SK-N-SH (cell line): ENCODE data around the gene NIPAL3. TPM values are rescaled to one million over a fixed set of nuclear protein-coding genes. Genes with fewer than 3 reads are reported as not detected.

Experiments used
- CTCF ChIA-PET: fragments of 300-600, 350-600 bp; formaldehyde crosslinking; extraction: SDS; loops from one replicate; lab custom pipeline; 2021; lab: Yijun Ruan, JAX
- POLR2A ChIA-PET: fragments of 350-600 bp; sonication (Branson Sonifier 250); formaldehyde crosslinking; extraction: SDS; loops from one replicate; lab custom pipeline; 2020; ENCODE audit warnings: antibody characterized with exemption, inconsistent platforms; lab: Yijun Ruan, JAX
- DNase-seq: peaks from one replicate; pipeline ENCODE4 v3.0.0; 2012
- H2AFZ ChIP-seq: fragments of 200-600 bp; sonication (generic); 2 replicates; pipeline ENCODE4 v1.8.1; 2016; ENCODE audit warnings: antibody characterized with exemption, mild to moderate bottlenecking, low read depth
- H3F3A ChIP-seq: fragments of 200-600 bp; sonication (generic); replicated peaks from 2 replicates; pipeline ENCODE3; 2016; ENCODE audit warnings: antibody characterized with exemption, mild to moderate bottlenecking; ENCODE audit not compliant: insufficient read depth
- H3K27ac ChIP-seq, 2 experiments: fragments of 200-500 bp in 1 of 2; fragments of 200-600 bp in 1 of 2; sonication (Bioruptor generic) in 1 of 2; sonication (generic), shearing (Covaris generic) in 1 of 2; 2 replicates each; pipeline versions ENCODE4 v1.5.1 to v1.6.1; 2014 to 2016; ENCODE audit warnings: low read depth in 2 of 2, inconsistent platforms in 1 of 2, low read length in 1 of 2, mild to moderate bottlenecking in 1 of 2, mixed read lengths in 1 of 2
- H3K27me3 ChIP-seq: fragments of 200-600 bp; sonication (generic), shearing (Covaris generic); 2 replicates; pipeline ENCODE4 v1.6.1; 2016; ENCODE audit warnings: mixed run types; ENCODE audit not compliant: insufficient read depth
- H3K36me3 ChIP-seq, 2 experiments: fragments of 200-500 bp in 1 of 2; fragments of 200-600 bp in 1 of 2; sonication (Bioruptor generic) in 1 of 2; sonication (generic) in 1 of 2; replicated peaks in 1 of 2; 2 replicates each; pipeline versions ENCODE3 to v1.5.1; 2014 to 2016; ENCODE audit warnings: low read length in 1 of 2, mild to moderate bottlenecking in 1 of 2; ENCODE audit not compliant: insufficient read depth in 2 of 2, control insufficient read depth in 1 of 2
- H3K4me1 ChIP-seq, 2 experiments: fragments of 200-500 bp in 1 of 2; fragments of 200-600 bp in 1 of 2; sonication (Bioruptor generic) in 1 of 2; sonication (generic), shearing (Covaris generic) in 1 of 2; 2 replicates each; pipeline versions ENCODE4 v1.5.1 to v1.6.1; 2014 to 2016; ENCODE audit warnings: low read depth in 1 of 2, low read length in 1 of 2, mixed run types in 1 of 2; ENCODE audit not compliant: insufficient read depth in 2 of 2, control insufficient read depth in 1 of 2
- H3K4me2 ChIP-seq: fragments of 200-600 bp; sonication (generic), shearing (Covaris generic); 2 replicates; pipeline ENCODE4 v1.6.1; 2017; ENCODE audit warnings: mixed run types
- H3K4me3 ChIP-seq, 2 experiments: fragments of 200-500 bp in 1 of 2; fragments of 200-600 bp in 1 of 2; sonication (Bioruptor generic) in 1 of 2; sonication (generic), shearing (Covaris generic) in 1 of 2; 2 replicates each; pipeline versions ENCODE4 v1.5.1 to v1.8.1; 2014 to 2016; ENCODE audit warnings: low read depth in 2 of 2, inconsistent platforms in 1 of 2, low read length in 1 of 2, mild to moderate bottlenecking in 1 of 2, mixed read lengths in 1 of 2, moderate library complexity in 1 of 2
- H3K79me2 ChIP-seq: fragments of 200-600 bp; sonication (generic); 2 replicates; pipeline ENCODE4 v1.8.1; 2017; ENCODE audit warnings: mild to moderate bottlenecking; ENCODE audit not compliant: insufficient read depth
- H3K9ac ChIP-seq: fragments of 200-600 bp; sonication (generic); 2 replicates; pipeline ENCODE4 v1.6.1; 2017; ENCODE audit warnings: mixed run types
- H3K9me2 ChIP-seq: fragments of 200-600 bp; sonication (generic); 2 replicates; pipeline ENCODE4 v1.6.1; 2017; ENCODE audit warnings: mixed run types
- H3K9me3 ChIP-seq: fragments of 200-600 bp; sonication (generic); 2 replicates; pipeline ENCODE4 v1.6.1; 2017; ENCODE audit warnings: mixed run types, mild to moderate bottlenecking, moderate library complexity
- H4K20me1 ChIP-seq: fragments of 200-600 bp; sonication (generic); 2 replicates; pipeline ENCODE4 v1.6.1; 2017; ENCODE audit warnings: mild to moderate bottlenecking, mixed run types; ENCODE audit not compliant: insufficient read depth
- CHD2 ChIP-seq: fragments of 150-350 bp; IDR thresholded peaks from 2 replicates; pipeline ENCODE4 v1.6.1; 2018; ENCODE audit warnings: low read length; ENCODE audit not compliant: partially characterized antibody
- EP300 ChIP-seq, 2 experiments: IDR thresholded peaks; 2 replicates each; pipeline versions ENCODE4 v1.4.0 to v1.6.1; 2012; ENCODE audit warnings: borderline replicate concordance in 1 of 2, low read depth in 1 of 2, low read length in 1 of 2
- EZH2phosphoT487 ChIP-seq: fragments of 200-600 bp; sonication (generic); IDR thresholded peaks from 2 replicates; pipeline ENCODE4 v1.6.1; 2017; ENCODE audit warnings: low read depth, mixed run types, mild to moderate bottlenecking, antibody characterized with exemption, moderate library complexity, borderline replicate concordance
- FOXJ3 ChIP-seq: sonication (generic); formaldehyde crosslinking; IDR thresholded peaks from 2 replicates; pipeline ENCODE4 v1.5.1; 2020; ENCODE audit warnings: mild to moderate bottlenecking, missing genetic modification reagents
- FOXM1 ChIP-seq: IDR thresholded peaks from 2 replicates; pipeline ENCODE4 v1.4.0; 2012; ENCODE audit warnings: low read depth, mild to moderate bottlenecking
- GABPA ChIP-seq: IDR thresholded peaks from 2 replicates; pipeline ENCODE4 v1.4.0; 2012; ENCODE audit warnings: low read depth, mild to moderate bottlenecking
- GATA2 ChIP-seq: sonication (generic); formaldehyde crosslinking; IDR thresholded peaks from 2 replicates; pipeline ENCODE4 v1.5.0; 2020; ENCODE audit warnings: mild to moderate bottlenecking, missing genetic modification reagents
- MEF2A ChIP-seq: IDR thresholded peaks from 2 replicates; pipeline ENCODE4 v1.4.0; 2012; ENCODE audit warnings: low read depth, borderline replicate concordance
- MXI1 ChIP-seq: IDR thresholded peaks from 2 replicates; pipeline ENCODE4 v1.6.1; 2012; ENCODE audit warnings: mild to moderate bottlenecking, low read depth, low read length, improper control_type of control experiment
- NFIC ChIP-seq: IDR thresholded peaks from 2 replicates; pipeline ENCODE4 v1.4.0; 2012; ENCODE audit warnings: borderline replicate concordance
- NRF1 ChIP-seq: IDR thresholded peaks from 2 replicates; pipeline ENCODE4 v1.6.1; 2012; ENCODE audit warnings: low read depth, mild to moderate bottlenecking, low read length
- RAD21 ChIP-seq: IDR thresholded peaks from 2 replicates; pipeline ENCODE4 v1.6.1; 2012; ENCODE audit warnings: mild to moderate bottlenecking, low read length
- RCOR1 ChIP-seq: fragments of 150-350 bp; IDR thresholded peaks from 2 replicates; pipeline ENCODE4 v1.6.1; 2017; ENCODE audit warnings: antibody characterized with exemption, low read length
- SMC3 ChIP-seq: IDR thresholded peaks from 2 replicates; pipeline ENCODE4 v1.6.1; 2012; ENCODE audit warnings: low read depth, low read length, improper control_type of control experiment
- TAF1 ChIP-seq: IDR thresholded peaks from 2 replicates; pipeline ENCODE4 v1.6.1; 2012; ENCODE audit warnings: low read depth, mild to moderate bottlenecking, low read length, moderate library complexity, borderline replicate concordance
- TCF12 ChIP-seq: IDR thresholded peaks from 2 replicates; pipeline ENCODE4 v1.4.0; 2012
- TEAD4 ChIP-seq: IDR thresholded peaks from 2 replicates; pipeline ENCODE4 v1.4.0; 2012; ENCODE audit warnings: mild to moderate bottlenecking, borderline replicate concordance; ENCODE audit not compliant: insufficient read depth
- YY1 ChIP-seq: IDR thresholded peaks from 2 replicates; pipeline ENCODE4 v1.4.0; 2012; ENCODE audit warnings: low read depth, mild to moderate bottlenecking
- WGBS: methylation state at CpG from one replicate; pipeline ENCODE4 v1.1.6; 2017; ENCODE audit warnings: low lambda C conversion rate; 5-methylcytosine and 5-hydroxymethylcytosine counted together
- polyA plus RNA-seq, 3 experiments: library from polyadenylated mRNA; depleted of rRNA; stranded (reverse); fragments of >200 nt; gene quantifications; 2 replicates each; pipeline ENCODE4 v1.2.3, GENCODE V29; 2012
- TF ChIP-seq, protein P1 (sequence below): IDR thresholded peaks from 2 replicates; pipeline ENCODE4 v1.4.0; 2012; ENCODE audit warnings: low read depth
- TF ChIP-seq, protein P2 (sequence below): IDR thresholded peaks from 2 replicates; pipeline ENCODE4 v1.4.0; 2012; ENCODE audit warnings: low read depth, borderline replicate concordance

The NIPAL3 gene
- polyA plus RNA-seq, 1 of the 3 experiments (the other 2 are of a cell fraction) = 20.3 TPM

- ChIA-PET CTCF (interaction anchor here (0.6 to 5.6 kb wide), 3 partner anchors 20 to 223 kb away, joined by 3 to 39 read pairs (median 10); no protein-coding TSS in a partner anchor), POLR2A (no interaction called here)
- Histone ChIP-seq H3K79me2 (peaks cover 43% of the 10 kb centered on the region), H3K4me2 (peak overlapping the region; percentile 93), H3K27ac (peak overlapping the region in 1 of 2 experiments; percentile 54; a peak in 2 of 4 replicates), H3K9ac (no peak overlapping the region), H3K9me3 (peaks cover 9% of the 10 kb centered on the region; the same call in 1 of the 2 replicates), H3K4me1 (peaks cover 17 to 19% of the 10 kb centered on the region in 2 experiments), H3K36me3 (peaks cover 0 to 6% of the 10 kb centered on the region in 2 experiments), H3F3A (peaks cover 29% of the 10 kb centered on the region), H3K27me3 (no peaks in the 10 kb centered on the region), H3K4me3 (0 out of 4 replicates have a peak overlapping the region, but pooled peaks of 1 of the 2 experiments have one; percentile 88), H2AFZ (no peak overlapping the region), H4K20me1 (no peaks in the 10 kb centered on the region), H3K9me2 (no peaks in the 10 kb centered on the region)
- no peak for DNase-seq
- WGBS = 96% methylated on average over 1 of the region's 1 CpG
- TF ChIP-seq RAD21 = no peak
- TF ChIP-seq EP300 (IDR thresholded peaks at IDR 0.05; ENCODE audit: borderline replicate concordance in 1 of 2, low read depth in 1 of 2, low read length in 1 of 2) = no peak
- TF ChIP-seq TCF12 = no peak
- no peak for TF ChIP-seq GABPA
- TF ChIP-seq CHD2 = no peak
- no peak for TF ChIP-seq MXI1
- no peak for TF ChIP-seq MEF2A
- TF ChIP-seq, protein P1, sequence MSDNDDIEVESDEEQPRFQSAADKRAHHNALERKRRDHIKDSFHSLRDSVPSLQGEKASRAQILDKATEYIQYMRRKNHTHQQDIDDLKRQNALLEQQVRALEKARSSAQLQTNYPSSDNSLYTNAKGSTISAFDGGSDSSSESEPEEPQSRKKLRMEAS = no peak
- TF ChIP-seq SMC3 = no peak
- no peak for TF ChIP-seq YY1
- TF ChIP-seq NFIC = no peak
- no peak for TF ChIP-seq EZH2phosphoT487
- TF ChIP-seq TAF1 = no peak
- TF ChIP-seq RCOR1 = no peak
- TF ChIP-seq GATA2 (CRISPR knock-in tag) = no peak
- TF ChIP-seq FOXJ3 = no peak
- TF ChIP-seq TEAD4 = no peak
- no peak for TF ChIP-seq NRF1
- no peak for TF ChIP-seq FOXM1
- TF ChIP-seq, protein P2, sequence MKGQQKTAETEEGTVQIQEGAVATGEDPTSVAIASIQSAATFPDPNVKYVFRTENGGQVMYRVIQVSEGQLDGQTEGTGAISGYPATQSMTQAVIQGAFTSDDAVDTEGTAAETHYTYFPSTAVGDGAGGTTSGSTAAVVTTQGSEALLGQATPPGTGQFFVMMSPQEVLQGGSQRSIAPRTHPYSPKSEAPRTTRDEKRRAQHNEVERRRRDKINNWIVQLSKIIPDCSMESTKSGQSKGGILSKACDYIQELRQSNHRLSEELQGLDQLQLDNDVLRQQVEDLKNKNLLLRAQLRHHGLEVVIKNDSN = no peak
These were observed 3.2 kb upstream of the NIPAL3 start for GRCh38 chr1:24412408-24412807.
